Pons (tissue), 1 donor: Measurements from ENCODE around the gene ATXN1.
"Not testable (repeated sequence)": the region's sequence is repeated elsewhere in the genome, so short reads cannot be mapped to it uniquely, and the experiment has no call there.

Experiments used
- DNase-seq: peaks from one replicate; pipeline ENCODE4 v3.0.0-alpha.2; 2016; ENCODE audit warnings: low spot score

ATXN1 gene

DNA sequence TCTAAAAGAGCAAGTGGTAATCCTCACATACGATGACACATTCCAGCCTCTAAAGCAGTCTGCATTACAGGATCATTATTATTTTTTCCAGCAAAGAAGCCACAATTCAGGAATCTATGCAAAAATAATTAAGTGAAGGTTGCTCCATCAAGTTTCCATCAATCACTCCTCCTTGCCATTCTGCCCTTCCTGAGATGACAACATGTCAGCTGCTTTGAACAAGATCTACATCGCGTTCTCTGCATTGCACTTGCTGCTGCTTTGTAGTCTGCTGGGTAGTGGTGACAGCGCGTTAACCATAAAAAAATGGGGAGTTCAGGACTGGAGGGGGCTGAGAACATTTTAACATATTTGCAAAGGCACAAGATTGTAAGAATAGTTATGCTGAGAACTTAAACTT is 375.2 kb downstream of the ATXN1 start:
- no peak for DNase-seq

DNA sequence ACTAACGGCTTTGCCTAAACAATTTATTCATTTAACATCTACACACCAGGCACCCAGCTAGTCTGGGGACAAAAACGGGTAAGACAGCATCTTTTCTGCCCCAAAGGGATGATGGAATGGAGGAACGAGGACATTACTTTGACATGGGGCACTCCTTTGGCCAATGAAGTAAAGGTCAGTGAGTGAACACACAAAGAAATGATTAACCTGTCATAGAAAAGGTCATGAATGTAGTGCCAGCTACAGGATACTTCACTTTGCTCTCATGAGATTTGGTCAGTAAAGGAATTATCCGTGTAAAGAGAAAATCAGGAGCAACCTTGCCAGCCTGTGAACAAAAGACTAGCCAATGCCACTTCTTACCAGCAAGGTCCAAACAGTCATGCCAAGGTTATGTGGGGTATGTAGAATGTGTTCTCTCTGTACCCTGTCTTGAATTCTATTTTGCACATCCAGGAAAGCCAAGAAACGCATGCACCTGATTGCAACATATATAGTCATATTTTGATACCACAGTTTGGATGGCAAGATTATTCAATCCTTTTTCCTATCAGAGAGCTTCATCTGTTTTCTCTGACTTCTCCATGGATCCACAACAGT is 377.6 kb downstream of the ATXN1 start:
- no peak for DNase-seq

DNA sequence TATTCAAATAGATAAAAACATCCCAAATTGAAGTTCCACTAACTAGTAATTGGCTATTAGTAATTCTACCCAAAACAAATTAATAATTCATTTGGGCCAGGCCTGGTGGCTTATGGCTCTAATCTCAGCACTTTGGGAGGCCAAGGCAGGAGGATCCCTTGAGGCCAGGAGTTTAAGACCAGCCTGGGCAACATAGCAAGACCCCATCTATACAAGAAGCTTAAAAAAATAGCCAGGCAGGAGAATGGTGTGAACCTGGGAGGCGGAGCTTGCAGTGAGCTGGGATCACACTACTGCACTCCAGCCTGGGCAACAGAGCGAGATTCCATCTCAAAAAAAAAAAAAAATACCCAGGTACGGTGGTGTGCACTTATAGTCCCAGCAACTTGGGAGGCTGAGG is 379.3 kb downstream of the ATXN1 start:
- DNase-seq = not testable (repeated sequence)

DNA sequence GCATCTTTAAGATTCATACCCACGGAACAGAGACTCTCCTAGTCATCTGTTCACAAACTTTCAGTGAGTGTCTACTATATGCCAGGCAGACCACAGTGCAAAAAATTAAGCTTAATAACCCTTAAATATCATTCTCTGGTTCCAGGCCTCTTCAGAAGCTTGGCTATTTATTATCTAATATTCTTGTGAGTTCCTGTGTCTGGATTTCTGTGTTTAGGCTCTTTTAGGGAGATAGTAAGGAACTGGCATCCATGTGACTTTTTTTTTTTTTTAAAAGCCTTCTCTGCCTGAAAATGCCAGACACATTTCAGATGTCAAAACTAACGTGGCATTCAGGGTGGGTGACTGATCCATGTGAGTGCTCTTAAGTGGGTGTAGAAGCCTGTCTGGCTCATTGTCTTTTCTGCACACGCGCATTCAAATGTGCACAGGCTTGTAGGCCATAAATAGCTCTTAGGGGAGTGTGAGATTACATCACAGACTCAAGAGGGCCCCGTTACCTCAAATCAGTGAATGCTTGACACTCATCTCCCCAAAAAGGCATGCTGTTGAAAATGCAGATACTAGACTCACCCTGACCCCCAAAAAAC is 380.9 kb downstream of the ATXN1 start:
- DNase-seq = no peak

DNA sequence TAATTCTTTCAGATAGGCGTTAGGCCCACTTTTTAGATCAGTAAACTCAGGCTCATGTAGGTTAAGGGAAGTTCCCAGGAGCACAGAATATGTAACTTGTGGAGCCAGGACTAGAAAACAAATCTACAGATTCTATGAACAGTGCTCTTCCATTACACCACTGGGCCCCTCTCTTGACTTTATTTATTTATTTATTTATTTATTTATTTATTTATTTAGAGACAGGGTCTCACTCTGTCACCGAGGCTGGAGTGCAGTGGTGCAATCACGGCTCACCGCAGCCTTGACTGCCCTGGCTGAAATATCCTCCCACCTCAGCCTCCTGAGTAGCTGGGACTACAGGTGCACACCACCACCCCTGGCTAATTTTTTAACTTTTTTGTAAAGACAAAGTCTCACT is 382.9 kb downstream of the ATXN1 start:
- not testable (repeated sequence) for DNase-seq

DNA sequence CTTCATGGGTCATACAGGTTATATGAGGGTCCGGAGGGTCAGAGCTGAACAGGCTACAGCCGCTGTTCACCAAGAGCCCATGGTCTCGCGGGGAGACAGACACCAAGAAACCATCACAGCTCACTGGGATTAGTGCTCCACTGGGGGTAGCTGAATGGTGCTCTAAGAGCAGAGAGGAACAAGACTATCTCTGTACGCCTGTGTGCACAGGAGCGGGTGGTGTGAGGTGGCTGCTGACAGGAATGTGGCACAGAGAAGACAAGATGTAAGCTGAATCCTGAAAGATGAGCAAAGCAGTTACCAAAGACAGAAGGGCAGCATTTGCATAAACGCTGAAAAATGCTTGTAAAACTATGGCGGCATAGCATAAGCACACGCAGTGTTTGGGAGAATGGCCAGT is 383.8 kb downstream of the ATXN1 start:
- no peak for DNase-seq

DNA sequence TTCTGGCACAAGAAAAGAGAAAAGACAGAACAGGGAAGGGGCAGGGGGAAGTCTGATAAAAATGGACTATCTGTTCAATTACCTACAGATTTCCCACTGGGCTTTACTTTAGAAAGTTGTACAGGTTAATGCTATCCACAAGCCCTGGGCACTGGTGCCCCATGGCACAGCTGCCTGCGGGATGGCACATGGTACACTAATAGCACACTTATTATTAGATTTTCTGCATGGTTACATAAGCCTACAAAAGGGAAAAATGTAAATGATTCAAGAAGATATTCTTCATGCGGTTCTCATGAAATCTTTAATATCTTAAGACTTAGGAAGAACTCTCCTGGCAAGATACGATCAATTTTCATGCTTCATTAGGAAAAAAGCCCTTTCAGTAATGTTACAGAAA is 385.4 kb downstream of the ATXN1 start:
- DNase-seq = no peak

DNA sequence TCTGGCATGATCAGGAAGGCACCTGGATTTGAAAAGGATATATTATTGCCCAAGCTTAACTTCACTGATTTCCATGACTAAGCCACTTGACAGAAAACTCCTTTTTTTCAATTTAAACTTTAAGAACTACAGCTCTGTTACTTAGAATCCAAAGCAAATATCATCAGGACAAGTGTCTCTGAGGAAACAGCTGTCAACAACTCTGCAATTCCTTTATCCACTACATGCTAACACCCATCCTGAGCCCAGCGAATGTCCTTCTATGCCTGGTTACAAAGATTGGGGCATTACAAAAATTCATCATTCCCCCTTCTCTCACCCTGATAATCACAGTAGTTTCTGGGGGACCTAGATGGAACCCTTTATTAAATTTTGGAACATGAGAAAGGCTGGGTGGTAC is 386.1 kb downstream of the ATXN1 start:
- no peak for DNase-seq

DNA sequence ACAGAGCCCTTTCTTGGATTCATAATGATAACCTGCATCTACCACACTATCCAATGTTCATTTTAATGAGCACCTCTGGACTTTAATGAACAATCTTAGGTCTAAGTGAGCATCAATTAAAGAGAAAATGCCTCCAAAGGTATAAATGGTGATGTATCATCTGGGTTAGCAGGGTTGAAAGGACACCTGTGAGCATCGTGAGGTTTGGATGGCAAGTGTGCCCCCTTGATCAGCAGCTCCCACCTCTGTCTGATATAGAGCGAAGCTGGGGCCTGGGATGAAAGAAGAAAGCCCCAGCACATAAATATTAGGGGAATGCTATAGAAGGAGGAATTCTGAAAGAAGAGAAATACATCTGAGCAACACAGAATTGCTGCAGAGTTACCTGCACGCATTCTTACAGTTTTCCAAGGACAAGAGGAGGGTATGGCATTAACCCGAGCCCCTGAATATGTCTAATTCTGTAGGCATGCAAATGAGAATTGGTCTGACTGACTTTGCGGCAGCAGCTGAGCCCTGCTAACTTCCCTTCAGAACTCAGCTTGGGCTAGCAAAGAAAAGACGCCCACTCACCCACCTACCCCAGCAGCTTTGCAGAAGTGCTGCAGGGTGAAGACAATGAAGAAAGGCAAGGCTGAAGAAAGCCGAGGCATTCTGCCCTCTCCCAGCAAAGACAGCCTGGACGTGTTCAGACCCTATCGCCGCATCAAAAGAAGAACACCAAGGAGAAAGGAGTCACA is 386.6 kb downstream of the ATXN1 start:
- DNase-seq = no peak

DNA sequence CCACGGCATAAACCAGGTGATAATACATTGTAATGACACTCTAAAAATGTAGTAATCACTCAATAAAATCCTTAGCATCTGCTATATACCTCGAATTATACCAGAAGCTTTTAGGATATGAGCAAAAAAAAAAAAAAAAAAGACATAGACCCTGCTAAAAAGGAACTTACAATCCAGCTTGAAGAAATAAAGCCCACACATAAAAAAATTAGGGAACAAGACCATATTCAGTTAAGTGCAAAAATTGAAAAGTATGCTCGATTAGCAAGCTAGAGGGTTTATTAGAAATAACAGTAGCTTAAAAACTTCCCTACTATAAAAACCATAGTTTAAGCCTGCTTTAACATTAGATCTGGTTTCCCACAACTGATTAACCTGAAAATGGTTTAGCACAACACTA is 387.2 kb downstream of the ATXN1 start:
- no peak for DNase-seq

DNA sequence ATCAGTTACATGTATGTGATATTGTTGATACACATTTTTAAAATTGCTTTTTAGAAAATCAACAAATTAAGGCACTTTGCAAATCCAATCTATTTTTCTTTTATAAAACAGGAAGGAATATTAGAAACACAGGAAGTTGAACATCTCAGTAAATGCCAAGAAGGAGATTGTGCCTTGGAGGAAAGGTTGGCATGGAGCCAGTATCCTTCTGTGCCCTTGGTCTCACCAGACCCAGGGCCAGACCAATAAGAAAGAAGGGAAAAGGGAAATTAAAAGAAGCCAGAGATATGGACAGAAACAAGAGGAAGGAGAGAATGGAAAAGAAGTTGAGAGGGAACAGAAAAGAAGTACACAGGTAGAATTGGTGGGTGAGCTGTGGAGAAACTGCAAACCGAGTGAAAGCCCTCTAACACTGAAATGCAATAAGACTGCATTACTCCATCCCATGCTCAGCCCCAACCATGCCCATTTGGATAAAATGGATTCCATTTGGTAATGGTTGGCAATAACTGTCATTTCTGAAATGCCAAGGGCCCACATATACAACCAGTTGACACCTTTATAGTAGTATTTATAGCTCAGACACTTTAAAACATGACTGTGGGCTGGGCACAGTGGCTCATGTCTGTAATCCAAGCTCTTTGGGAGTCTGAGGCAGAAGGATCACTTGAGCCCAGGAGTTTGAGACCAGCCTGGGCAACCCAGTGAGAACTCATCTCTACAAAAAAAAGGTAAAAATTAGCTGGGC is 389.1 kb downstream of the ATXN1 start:
- no peak for DNase-seq

DNA sequence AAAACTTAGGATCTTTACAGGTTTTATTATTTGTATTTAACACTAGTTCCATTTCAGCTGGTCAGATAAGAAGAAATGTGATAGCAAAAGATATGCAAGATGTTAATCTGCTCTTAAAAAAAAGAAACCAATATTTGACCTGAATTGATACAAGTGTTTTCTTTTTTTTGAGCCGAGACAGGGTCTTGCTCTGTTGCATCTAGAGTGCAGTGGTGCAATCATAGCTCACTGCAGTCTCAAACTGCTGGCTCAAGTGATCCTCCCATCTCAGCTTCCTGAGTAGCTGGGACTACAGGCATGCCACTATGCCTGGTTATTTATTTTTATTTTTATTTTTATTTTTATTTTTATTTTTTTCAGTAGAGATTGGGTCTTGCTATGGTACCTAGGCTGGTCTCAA is 389.9 kb downstream of the ATXN1 start:
- no peak for DNase-seq

DNA sequence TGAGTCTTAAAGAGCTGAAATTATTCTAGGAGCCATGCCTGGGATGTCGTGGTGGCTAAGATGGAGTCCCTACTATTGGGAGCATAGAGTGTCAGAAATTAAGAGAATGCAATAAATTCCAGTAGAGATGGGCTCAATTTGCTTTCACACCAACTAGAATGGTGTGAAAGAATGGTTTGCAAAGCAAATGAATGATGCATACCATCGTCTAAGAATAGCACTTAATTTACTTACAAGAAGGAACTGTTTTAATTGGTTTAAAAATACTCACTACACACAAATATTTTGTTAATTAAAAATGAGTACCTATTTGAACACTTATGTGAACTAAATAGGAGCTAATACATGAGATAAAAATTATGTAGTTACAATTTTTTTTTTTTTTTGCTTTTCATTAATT is 390.3 kb downstream of the ATXN1 start:
- DNase-seq = no peak

DNA sequence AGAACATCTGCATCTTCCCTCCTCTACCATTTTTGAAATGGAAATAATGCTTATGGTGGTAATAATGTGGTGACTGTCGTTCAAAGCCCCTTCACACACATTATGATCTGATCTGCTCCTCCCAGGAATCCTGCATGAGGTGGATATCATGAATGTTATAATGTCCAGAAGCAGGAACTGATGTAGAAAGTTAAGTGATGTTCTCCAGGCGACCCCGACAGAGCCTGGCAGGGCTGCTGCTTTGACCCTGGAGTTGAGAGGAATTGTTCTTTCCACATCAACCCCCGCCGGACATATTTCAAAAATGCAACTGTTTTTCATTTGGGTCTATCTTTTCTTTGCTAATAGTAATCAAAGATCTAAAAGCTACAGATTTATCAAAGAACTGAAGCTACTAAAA is 391.3 kb downstream of the ATXN1 start:
- DNase-seq = no peak

DNA sequence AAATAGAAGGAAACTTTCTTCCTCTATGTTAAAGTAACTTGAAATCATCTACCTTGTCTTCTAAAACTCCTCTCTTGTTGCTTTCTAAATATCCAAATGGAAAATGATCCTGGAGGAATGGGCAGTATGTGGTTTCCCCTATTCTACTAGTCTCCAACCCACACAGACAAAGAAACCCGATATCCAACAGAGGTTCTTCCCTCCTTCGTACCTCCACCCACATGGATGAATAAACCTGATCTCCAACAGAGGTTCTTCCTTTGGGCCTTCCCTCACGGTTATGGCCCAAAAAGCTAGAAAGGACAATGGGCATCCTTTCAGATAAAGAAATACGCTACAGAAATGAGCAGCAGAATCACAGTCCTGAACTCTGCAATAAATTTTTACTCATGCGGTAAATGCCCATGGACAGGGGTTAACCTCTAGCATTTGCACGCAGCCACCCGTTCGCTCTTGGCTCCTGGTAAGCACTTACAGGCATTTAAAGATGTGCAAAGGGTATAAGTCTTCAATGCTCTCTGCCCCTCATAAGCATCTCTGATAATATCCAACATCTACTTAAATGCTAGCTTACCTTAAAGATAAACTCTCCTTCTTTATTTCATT is 392.0 kb downstream of the ATXN1 start:
- no peak for DNase-seq

DNA sequence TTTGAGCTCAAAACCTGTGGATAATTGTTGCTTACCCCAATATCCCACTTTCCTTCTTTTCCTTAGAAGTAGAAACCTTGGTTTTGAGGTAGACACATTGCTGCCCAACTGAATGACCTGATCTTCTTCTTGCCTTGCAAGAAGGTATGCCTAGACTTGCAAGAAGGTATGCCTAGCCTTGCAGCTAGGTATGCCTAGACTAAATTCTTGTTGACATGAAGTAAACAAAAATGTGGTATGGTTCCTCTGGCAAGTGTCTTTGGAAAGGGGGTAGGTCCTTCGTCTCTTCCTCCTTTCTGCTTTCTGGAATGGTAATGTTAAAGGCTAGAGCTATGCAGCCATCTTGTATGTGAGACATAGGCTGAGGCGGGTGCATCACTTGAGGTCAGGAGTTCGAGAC is 393.7 kb downstream of the ATXN1 start:
- no peak for DNase-seq

DNA sequence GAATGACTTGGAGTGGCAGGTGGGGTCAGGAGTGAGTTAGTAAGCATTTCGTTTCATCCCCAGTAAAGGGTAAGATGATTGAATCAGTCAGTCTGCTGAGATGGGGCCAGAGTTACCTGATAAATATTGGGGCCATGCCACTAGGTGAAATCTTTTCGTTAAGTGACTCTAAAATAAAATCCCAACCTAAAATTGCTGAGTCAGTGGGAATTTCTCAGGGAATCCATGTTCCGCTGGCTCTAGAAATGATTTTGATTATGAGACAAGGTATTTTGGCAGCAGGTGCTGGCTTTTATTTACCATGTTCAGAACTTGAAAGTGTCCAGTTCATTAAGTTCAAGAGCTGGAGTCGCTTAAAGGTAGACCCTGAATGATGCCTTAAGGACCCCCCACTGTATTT is 397.5 kb downstream of the ATXN1 start:
- no peak for DNase-seq

DNA sequence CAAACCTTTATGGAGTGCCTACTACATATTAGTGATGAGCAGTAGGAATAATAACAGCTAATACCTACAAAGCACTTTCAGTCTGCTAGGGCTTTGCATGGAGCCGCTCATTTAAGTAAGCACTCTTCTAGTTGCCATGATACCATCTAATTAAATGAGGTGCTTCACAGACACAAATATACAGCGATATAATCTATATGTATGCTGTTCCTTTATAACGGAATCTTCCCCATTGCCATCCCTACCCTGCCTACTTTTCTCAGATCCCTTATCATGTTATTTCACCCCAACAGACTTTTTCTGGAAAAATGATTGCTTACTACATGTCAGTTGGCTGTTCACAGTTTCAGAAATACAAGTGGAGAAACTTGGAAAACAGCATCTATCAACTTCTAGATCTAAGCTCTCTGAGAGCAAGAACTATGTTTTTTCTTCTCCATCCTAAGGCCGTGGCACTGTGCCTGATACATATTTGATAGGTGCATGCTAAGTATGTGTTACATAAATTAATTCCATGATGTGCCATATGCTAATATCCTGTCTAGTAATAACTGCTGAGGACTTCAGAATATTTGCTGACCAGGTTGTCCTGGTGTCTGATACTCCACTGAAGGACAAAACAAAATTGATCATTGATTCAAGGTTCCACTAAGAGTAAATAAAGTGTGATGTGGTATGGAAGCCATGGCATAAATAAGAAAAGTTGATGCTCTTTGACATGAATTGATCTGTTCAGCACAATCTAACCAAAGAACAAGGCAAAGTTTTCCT is 398.3 kb downstream of the ATXN1 start:
- no peak for DNase-seq

DNA sequence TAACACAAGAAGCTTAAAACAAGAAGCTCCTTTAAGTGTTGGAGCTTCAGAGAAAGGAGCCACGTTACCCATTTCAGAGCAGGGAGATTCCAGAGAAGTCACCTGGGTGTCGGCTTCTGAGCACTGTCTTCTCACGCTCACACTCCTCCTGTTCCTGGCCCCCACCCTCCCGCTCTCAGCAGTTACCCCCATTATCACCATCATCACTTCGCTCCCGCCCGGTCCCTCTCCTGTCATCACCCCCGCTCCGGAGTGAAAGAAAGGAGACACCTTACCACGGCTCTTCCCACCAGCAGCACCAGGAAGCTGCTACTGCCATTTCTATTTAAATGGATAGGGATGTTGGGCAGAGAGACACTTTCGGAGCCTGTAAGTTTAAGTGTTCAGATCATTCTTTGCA is 399.0 kb downstream of the ATXN1 start:
- DNase-seq = no peak

DNA sequence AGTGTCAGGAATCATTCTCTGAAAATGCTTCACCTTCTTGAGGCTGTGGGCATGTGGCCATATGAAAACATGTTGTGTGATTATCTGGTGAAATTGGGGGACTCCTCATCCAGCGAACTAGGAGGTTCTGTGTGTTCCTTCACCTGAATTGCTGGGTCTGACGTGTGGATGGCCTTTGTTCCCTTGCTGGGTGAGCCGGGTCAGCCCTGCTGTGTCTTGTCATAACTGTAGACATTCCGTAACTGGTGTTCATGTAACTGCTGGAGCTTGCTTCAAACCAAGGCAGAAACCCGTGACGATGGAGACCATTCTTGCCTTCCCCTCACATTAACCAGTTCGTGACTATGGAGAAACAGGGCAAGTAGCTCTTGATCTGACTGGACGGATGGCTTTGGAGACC is 399.4 kb downstream of the ATXN1 start:
- DNase-seq = no peak

DNA sequence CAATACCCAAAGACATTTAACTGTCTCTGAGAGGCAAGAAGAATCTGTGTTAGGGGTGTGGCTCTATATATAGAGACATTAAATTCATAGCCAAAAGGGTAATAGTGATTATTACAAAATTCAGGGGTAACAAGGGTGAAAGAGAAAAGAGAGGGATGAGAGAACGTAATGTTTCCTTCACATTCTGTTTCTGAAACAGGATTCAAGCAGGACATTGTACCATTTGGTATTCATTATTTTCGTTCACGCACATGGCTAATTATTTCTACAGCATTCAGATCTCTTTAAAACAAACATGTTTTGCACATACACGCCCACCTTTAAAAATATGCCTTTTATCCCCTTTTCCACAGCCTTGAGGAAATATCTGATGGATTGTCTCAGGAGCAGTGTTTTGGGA is 400.1 kb downstream of the ATXN1 start:
- no peak for DNase-seq

DNA sequence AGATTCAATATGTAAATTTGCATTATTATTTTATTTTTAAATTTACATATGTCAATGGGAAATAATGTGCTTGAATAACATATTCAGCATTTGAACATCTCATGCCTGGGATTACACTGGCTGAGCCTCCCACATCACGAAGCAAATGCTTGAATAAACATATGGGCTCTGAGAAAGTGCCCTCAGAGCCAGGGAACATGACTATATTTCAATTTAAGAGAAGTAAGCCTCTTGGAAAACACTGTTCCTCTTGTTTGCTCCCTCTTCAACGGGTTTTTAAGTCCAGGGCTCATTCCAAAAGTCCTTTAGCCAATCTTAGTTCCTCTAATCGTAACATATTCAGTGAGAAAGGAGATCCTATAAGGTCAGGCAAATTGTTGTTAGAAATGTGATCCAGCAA is 400.9 kb downstream of the ATXN1 start:
- no peak for DNase-seq
